Fibroblast of upper back skin (primary cell): Measurements from ENCODE around the gene SLC8A1.
A peak's percentile ranks its signal among the peaks of the same experiment; 100 is the strongest.

ENCODE experiments used
- DNase-seq: peaks from one replicate; pipeline ENCODE4 v3.0.0-alpha.2; 2013

Gene SLC8A1

GRCh38 chr2:40419364-40419762, 32.5 kb downstream of the SLC8A1 start:
- DNase-seq, result no peak

DNA sequence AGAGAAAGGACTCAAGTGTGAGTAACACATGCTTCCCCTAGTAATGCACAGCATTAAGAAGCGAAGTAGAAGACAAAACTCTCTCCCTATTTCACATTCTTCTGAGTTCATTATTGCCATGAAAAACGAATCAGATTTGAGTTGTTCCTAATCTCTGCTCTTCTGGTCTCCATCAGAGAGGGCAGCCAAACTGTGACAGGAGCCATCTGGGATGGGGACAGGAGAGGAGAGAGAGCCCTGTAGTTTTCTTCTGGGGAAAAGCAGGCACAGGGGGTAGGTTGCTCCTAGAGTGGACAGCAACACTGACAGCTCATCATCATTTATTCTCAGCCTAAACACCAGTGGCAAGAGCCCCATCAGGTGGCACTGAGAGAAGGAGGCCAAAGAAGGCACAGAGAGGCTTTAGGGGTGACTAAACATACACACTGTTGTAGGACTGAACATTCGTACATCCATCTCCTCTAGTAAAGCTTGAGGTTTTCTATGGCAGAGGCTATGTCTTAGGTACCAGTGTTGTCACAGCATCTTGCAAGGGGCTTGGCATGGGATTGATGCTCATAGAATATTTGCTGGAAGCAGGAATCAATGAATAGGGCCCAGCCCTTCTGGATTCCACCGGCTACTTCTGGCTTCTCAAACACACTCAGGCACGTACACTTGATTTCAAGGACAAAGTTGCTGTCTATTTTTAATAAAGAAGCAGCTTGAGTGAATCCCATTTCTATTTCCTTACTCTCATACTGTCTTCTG, 33.1 kb downstream of the SLC8A1 start:
- DNase-seq, result no peak

- peak; percentile 54 for DNase-seq
Measured at GRCh38 chr2:40416486-40416885, 35.4 kb downstream of the SLC8A1 start.

DNA sequence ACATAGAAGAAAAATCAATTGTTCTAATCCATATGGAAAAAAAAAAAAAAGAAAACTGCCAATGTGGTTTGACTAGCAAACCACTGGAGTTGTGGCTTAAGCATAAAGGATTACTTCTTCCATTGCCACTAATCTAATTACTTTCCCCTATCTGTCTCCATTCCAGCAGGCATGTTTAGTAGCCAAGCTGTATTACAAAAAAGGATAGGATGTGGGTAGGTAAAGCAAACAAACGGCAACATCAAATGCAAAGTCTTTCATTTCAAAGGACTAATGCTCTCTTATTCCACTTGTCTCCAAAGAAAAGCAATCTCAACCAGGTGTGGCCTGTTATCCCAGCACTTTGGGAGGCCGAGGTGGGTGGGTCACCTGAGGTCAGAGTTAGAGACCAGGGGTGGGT, 36.5 kb downstream of the SLC8A1 start:
- DNase-seq, result no peak

GRCh38 chr2:40412456-40412855, 39.4 kb downstream of the SLC8A1 start:
- peak; percentile 66 for DNase-seq

- no peak for DNase-seq
Measured at GRCh38 chr2:40410695-40411094, 41.2 kb downstream of the SLC8A1 start.

DNA sequence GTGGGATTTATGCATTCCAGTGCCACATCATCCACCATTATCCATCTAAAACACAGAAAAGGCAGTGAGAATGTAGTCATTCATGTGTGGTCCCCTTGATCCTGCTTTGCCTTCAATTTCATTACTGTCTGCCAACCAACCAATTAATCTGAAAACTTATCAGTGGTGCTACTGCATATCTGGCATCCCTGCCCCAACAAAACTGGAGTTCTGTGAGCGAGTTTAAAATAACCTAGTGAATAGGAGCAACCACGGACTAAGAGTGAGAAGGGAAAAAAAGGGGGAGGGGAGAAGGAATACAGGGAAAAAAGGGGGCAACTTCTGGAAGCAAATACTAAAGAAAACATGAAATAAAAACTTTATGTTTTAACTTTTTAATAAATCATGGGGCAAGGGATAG, 42.2 kb downstream of the SLC8A1 start:
- no peak for DNase-seq

DNA sequence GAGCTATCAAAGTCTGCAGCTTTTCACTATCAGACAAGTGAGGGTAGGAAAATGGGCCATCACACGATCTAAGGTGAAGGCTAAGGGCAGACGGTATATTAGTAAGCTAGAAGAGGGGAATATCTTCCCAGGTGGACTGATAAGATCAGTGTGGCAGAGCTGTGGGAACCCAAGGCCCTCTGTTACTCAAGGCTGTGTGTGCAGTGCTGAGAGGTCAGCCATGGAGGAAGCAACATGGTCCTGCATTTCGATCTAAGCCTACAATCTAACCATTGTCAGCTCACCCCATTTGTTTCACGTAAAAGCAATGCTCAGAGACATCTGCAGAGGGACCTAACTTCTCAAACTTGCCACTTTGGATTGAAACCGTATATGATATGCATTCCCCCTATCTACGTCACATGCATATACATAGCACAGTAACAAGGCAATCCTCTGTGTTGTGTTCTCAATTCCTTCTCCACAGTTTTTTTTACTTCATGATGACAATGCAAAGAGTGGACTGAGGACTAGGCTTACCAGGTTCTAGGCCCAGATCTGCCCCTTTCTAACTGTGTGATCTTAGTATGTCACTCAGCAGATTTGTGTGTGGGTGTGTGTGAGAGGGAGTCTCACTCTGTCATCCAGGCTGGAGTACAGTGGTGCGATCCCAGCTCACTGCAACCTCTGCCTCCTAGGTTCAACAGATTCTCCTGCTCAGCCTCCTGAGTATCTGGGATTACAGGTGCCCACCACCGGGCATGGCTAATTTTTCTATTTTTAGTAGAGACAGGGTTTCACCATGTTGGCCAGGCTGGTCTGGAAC, 45.2 kb downstream of the SLC8A1 start:
- DNase-seq, result no peak

DNA sequence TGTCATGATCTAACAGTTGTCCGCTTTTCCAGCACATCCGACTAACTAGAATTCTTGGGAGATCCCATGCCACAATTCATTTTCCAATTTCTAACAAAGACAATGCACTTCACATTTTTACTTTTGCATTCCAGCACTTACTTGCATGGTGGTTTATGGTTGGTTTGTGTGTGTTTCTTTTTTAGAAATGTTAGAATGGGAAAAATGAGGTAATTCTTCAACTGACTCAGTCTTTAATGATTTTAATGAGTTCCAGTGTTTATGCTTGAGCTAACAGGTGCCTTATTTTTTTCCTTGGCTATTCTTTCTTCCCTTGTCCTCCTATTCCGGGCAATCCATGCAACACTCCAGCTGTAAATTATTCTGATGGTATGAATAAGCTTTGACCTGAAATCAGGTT, 46.4 kb downstream of the SLC8A1 start:
- peak; percentile 82 for DNase-seq

DNA sequence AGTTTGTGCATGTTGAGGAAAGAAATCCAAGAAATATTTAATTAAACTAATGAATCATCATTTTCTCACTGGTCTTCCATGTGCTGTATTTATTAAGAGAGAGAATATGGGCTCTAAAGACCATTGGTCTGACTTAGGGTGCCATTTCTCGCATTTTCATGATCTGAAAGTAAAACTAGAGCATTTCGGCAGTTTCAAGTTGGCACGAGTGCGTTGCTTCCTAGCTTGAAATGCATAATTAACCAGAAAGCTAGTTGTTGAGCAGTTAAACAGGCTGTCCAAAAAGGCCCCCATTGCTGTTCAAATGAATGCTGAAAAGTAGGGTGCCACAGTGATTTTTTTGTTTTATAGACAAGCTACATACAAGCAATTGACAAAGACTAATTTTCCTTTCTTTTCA, 47.4 kb downstream of the SLC8A1 start:
- DNase-seq, result no peak

- peak; percentile 99 for DNase-seq
Measured at GRCh38 chr2:40403233-40403836, 48.6 kb downstream of the SLC8A1 start.

- DNase-seq, result peak; percentile 88
Measured at GRCh38 chr2:40401896-40402295, 50.0 kb downstream of the SLC8A1 start.

GRCh38 chr2:40400336-40400953, 51.4 kb downstream of the SLC8A1 start:
- DNase-seq, result no peak

DNA sequence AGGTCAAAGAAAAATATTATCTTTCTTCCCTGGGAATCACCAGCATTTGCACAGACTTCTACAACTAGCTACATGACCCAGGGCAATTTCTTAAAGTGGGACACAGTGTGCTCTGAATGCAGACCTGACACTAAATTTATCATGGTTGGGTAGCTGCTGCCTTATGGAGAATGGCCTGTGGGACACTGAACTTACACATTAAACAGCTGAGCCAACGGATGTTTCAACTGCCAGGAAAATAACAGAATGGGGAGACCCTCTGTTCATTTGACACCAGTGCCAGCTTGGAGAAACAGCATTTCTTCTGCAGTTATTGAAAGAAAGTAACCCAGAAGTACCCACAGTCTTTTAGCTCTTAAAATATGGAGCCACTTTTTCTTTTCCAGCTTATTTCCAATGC, 54.1 kb downstream of the SLC8A1 start:
- DNase-seq, result no peak

DNA sequence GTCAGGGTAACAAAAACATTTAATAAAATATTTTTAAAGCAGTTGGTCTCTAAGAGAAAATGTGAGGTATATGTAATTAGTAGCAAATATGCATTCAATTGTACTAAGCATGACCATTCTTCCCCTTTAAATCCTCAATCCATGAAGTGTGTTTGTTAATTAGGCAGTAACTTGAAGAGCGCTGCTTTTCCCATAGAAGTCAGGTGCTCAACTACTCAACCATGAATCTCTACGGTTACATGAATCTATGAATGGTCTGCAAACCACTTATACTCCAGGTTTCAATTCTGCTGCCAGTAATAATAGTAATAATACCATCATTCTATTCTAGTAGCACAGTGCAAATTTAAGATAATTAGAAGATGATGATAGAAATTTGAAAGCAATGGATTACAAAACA, 55.8 kb downstream of the SLC8A1 start:
- DNase-seq, result no peak

DNA sequence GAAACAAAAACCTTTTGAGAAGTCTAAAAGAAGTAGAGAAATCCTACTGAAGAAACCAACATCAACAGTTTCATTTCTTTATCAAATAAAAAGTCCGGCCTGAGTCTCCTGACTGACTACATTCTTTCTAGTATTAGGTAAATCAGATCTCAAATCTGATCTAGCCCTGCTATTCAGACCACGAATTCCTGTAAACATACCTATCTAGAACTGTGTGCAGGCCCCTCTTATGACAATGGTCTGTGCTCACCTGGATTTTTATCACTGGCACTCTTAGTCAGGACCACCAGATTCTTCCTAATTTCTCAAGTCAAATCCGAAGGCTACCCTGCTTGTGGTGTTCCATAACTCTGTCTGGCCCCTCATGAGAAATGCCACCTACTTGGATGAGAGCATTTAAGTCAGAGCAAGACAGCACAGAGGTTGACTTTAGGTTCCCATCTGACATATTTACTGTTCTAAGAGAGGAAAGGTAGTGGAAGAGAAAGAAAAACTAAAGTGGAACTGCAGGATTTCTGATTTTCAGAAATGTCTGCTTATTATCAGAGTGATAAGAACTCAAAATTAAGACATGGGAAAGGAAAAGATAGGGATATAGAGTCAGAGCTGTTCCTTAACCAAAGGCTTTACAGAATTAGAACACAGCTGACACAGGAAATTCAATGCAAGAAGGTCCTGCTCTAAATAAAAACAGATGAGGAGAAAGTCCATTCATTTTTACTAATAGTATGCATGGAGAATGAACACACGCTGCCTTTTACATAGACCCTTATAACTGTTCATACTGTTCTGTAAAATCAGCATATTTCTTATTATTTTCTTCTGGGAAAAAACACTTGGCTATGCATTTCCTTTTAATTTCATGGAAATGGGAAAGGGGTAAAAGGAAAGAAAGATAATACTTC, 56.5 kb downstream of the SLC8A1 start:
- peak; percentile 43 for DNase-seq

DNA sequence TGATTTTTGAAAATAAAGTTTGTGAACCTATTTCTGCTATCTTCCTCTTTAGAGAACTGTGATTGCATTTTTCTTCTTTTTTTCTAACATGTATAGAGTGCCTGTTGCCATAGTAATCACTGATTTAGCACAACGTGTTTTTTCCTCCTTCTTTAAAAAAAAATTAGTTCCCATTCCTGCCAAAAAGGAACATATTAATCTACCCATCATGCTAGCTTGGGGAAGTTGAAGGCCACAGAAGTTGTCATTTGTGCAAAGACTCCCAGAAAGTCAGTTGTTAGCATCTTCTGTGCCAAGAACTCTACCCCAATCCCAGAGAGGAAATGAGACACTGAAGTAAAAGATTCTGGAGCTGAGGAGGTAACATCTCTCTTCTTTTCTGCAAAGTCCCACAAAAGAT, 57.3 kb downstream of the SLC8A1 start:
- no peak for DNase-seq

DNA sequence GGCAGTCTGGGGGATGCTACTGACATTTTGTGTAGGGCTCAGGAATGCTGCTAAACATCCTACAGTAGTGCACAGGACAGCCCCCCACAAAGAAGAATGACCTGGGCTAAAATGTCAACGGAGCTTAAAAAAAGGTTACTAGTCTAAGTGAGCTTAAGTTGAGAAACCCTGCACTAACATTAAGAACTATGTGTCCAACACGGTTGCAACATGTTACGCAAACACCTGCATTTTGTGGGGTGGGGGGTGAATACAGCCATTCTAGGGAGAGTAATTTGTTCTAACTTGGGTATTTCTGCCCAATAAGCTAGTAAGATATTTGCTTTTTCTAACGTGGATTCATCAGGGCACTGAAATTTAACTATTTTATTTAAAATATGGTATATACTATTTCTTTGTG, 57.9 kb downstream of the SLC8A1 start:
- DNase-seq, result no peak

GRCh38 chr2:40388161-40388560, 63.7 kb downstream of the SLC8A1 start:
- no peak for DNase-seq

- DNase-seq, result no peak
Measured at GRCh38 chr2:40386177-40386576, 65.7 kb downstream of the SLC8A1 start.

DNA sequence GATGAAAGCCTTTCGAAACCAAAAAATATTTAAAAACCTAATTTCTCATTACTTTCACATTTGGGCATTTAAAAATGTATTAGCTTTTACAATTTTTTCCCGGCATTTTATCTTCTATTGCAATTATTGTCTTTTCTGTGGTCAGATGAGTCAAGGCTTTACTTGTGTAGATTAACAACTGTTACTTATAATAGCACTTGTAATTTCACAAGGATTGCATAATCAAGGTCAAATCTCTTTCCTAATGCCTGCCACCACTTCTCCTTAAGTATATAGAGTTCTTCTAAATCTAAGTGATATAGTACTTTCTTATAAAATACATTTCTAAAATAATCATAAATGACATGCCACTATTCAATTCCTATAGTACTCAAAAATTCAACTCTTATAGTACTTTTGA, 67.2 kb downstream of the SLC8A1 start:
- DNase-seq, result peak; percentile 83

GRCh38 chr2:40384233-40384632, 67.7 kb downstream of the SLC8A1 start:
- no peak for DNase-seq
